ENCODE measurements around the gene CD99.

GRCh38 chrX:2657532-2658113, 33.5 kb upstream of the CD99 start:
- no peak for TF ChIP-seq CTCF (IDR thresholded peaks at IDR 0.05; ENCODE audit: borderline replicate concordance, extremely low read depth, low read length, poor library complexity, severe bottlenecking)
- no peak for TF ChIP-seq EZH2 (IDR thresholded peaks at IDR 0.05; ENCODE audit: borderline replicate concordance, low read depth, low read length, severe bottlenecking)
